GM12878 (cell line): ENCODE measurements around the gene BRCA1. TPM values are rescaled to one million over a fixed set of nuclear protein-coding genes. Genes with fewer than 3 reads are reported as not detected.

Experiments
- E2F4 ChIP-seq: IDR thresholded peaks from 2 replicates; pipeline ENCODE4 v1.6.1; 2012; ENCODE audit warnings: low read depth, low read length, improper control_type of control experiment
- EGR1 ChIP-seq, 2 experiments: IDR thresholded peaks; 1 replicate in 1 of 2; 2 replicates in 1 of 2; pipeline ENCODE4 v1.6.1; 2011 to 2012; ENCODE audit warnings: low read depth in 2 of 2, low read length in 2 of 2, borderline replicate concordance in 1 of 2, mild to moderate bottlenecking in 1 of 2, moderate library complexity in 1 of 2
- ELK1 ChIP-seq: IDR thresholded peaks from 2 replicates; pipeline ENCODE4 v1.6.1; 2012; ENCODE audit warnings: low read depth, low read length, improper control_type of control experiment
- GATAD2B ChIP-seq: fragments of 450-650 bp; conservative IDR thresholded peaks from 2 replicates; pipeline ENCODE4 v1.6.1; 2017; ENCODE audit warnings: low read depth, mild to moderate bottlenecking, moderate library complexity
- LARP7 ChIP-seq: fragments of 450-650 bp; IDR thresholded peaks from 2 replicates; pipeline ENCODE4 v1.6.1; 2017; ENCODE audit warnings: mild to moderate bottlenecking
- MEF2A ChIP-seq: IDR thresholded peaks from 2 replicates; pipeline ENCODE4 v1.6.1; 2011; ENCODE audit warnings: low read depth, mild to moderate bottlenecking, low read length, moderate library complexity; ENCODE audit not compliant: insufficient read depth
- MEF2B ChIP-seq: fragments of 450-650 bp; IDR thresholded peaks from 2 replicates; pipeline ENCODE4 v1.6.1; 2018; ENCODE audit warnings: mild to moderate bottlenecking, moderate library complexity; ENCODE audit not compliant: partially characterized antibody, poor library complexity, severe bottlenecking
- NBN ChIP-seq: fragments of 450-650 bp; IDR thresholded peaks from 2 replicates; pipeline ENCODE4 v1.6.1; 2016
- NFXL1 ChIP-seq: fragments of 450-650 bp; IDR thresholded peaks from 2 replicates; pipeline ENCODE4 v1.6.1; 2017; ENCODE audit warnings: antibody characterized with exemption, mild to moderate bottlenecking, borderline replicate concordance
- POU2F2 ChIP-seq: IDR thresholded peaks from 3 replicates; pipeline ENCODE4 v1.6.1; 2011; ENCODE audit warnings: low read depth, mild to moderate bottlenecking, low read length, borderline replicate concordance
- SMAD5 ChIP-seq: IDR thresholded peaks from 2 replicates; pipeline ENCODE4 v1.6.1; 2016; ENCODE audit warnings: antibody characterized with exemption, low read depth
- SPI1 ChIP-seq: IDR thresholded peaks from 2 replicates; pipeline ENCODE4 v1.6.1; 2011; ENCODE audit warnings: low read depth, mild to moderate bottlenecking, low read length, moderate library complexity, borderline replicate concordance; ENCODE audit not compliant: insufficient read depth
- SUPT20H ChIP-seq: IDR thresholded peaks from 2 replicates; pipeline ENCODE4 v1.6.1; 2011; ENCODE audit warnings: low read depth, mild to moderate bottlenecking, low read length, moderate library complexity, borderline replicate concordance; ENCODE audit not compliant: control insufficient read depth
- TCF12 ChIP-seq: IDR thresholded peaks from 2 replicates; pipeline ENCODE4 v1.6.1; 2011; ENCODE audit warnings: low read depth, mild to moderate bottlenecking, low read length
- TCF7 ChIP-seq: IDR thresholded peaks from 2 replicates; pipeline ENCODE4 v1.6.1; 2014; ENCODE audit warnings: antibody characterized with exemption, borderline replicate concordance
- YBX1 ChIP-seq: fragments of 450-650 bp; IDR thresholded peaks from 2 replicates; pipeline ENCODE4 v1.6.1; 2016; ENCODE audit warnings: antibody characterized with exemption
- ZNF687 ChIP-seq: fragments of 450-650 bp; IDR thresholded peaks from 2 replicates; pipeline ENCODE4 v1.6.1; 2017; ENCODE audit warnings: mild to moderate bottlenecking, moderate library complexity
- ZZZ3 ChIP-seq: IDR thresholded peaks from 2 replicates; pipeline ENCODE4 v1.6.1; 2011; ENCODE audit warnings: low read depth; ENCODE audit not compliant: control insufficient read depth, insufficient read length
- polyA plus RNA-seq, 11 experiments: library from polyadenylated mRNA; depleted of rRNA in 4 of 11; unstranded in 6 of 11; stranded (reverse) in 5 of 11; fragments of >200 nt; fragmentation: Nextera tagmentation in 4 of 11; fragmentation: Illumina TruSeq in 1 of 11; extraction: Ambion mirVana in 4 of 11; extraction: Trizol in 1 of 11; gene quantifications; 1 replicate in 1 of 11; 2 replicates in 10 of 11; pipeline versions ENCODE4 v1.2.1 to v1.2.3, GENCODE V29; 2011 to 2016; ENCODE audit warnings: inconsistent platforms in 2 of 11, missing spikeins in 2 of 11, low read depth in 1 of 11
- total RNA-seq, 4 experiments: library from RNA; depleted of rRNA in 3 of 4; stranded (reverse); fragments of >200 nt in 3 of 4; fragmentation: Illumina TruSeq in 1 of 4; extraction: Trizol in 1 of 4; gene quantifications; 2 replicates each; pipeline versions ENCODE4 v1.2.1 to v1.2.3, GENCODE V29; 2013 to 2021
- TF ChIP-seq, protein P1 (sequence below): IDR thresholded peaks from 2 replicates; pipeline ENCODE4 v1.6.1; 2011; ENCODE audit warnings: borderline replicate concordance, low read depth, mild to moderate bottlenecking, moderate library complexity, mixed read lengths, low read length; ENCODE audit not compliant: insufficient read depth; ENCODE audit errors: extremely low read length

Gene BRCA1
- total and polyA plus RNA-seq, 10 of the 15 experiments (the other 5 are each of a cell fraction or from before 2014, with no cell fraction given) = 16.8 to 71.2 (median 44.2) TPM

DNA sequence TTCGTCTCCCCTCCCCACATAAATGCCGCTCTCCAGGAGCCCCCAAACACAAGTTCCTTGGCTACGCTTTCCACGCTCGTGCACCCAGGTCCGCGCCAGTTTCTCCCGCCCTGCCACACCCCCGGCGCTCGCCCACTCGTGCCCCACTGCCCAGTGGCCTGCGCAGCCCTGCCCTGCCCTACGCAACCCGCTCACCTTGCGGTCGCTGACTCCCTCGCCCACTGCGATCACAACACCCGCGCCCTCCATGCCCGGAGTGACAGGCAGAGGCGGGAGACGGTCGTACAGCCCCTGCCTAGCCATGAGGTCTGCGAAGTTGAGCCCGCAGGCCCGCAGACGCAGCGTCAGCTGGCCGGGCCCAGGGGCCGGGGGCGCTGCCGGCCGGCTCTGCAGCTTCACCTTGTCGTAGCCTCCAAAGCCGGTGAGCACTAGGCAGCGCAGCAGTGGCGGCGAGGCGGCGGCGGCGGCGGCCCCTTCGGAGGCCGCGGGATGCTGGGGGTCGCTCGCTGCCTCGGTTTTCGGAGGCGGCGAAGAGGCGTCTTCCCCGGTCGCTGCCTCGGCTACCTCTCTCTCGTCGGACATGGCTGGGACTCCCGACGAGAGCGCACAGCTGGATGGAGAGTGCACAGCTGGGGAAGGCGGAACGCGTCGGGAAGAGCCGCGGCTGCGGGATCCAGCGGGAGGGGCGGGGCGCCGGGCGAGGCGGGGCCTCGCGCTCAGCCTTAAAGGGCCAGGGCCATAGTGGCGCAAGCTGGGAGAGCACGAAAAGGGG is 103.2 kb downstream of the BRCA1 start, which contains the start of gene VAT1 (continued):
- TF ChIP-seq ELK1 = no peak
- TF ChIP-seq NBN = no peak
- peak; percentile 80; the same call in 1 of the 2 replicates for TF ChIP-seq LARP7
- no peak for TF ChIP-seq POU2F2
- no peak for TF ChIP-seq SUPT20H
- peak; percentile 85 for TF ChIP-seq GATAD2B
- no peak for TF ChIP-seq ZZZ3
- no peak for TF ChIP-seq MEF2A
- no peak for TF ChIP-seq SMAD5
- TF ChIP-seq EGR1 (IDR thresholded peaks at IDR 0.05; ENCODE audit: borderline replicate concordance in 1 of 2, low read depth in 2 of 2, low read length in 2 of 2) = peak in 1 of 2 experiments; percentile 26; a peak in 1 of 3 replicates
- TF ChIP-seq, protein P1, sequence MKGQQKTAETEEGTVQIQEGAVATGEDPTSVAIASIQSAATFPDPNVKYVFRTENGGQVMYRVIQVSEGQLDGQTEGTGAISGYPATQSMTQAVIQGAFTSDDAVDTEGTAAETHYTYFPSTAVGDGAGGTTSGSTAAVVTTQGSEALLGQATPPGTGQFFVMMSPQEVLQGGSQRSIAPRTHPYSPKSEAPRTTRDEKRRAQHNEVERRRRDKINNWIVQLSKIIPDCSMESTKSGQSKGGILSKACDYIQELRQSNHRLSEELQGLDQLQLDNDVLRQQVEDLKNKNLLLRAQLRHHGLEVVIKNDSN = no peak
- TF ChIP-seq ZNF687 = 0 out of 2 replicates have a peak, but pooled peaks have one; percentile 27
- no peak for TF ChIP-seq TCF12
- no peak for TF ChIP-seq E2F4
- TF ChIP-seq NFXL1 = no peak
- TF ChIP-seq YBX1 = no peak
- TF ChIP-seq TCF7 = no peak
- TF ChIP-seq MEF2B = no peak
- TF ChIP-seq SPI1 = no peak
